GM12801 (cell line): Measurements from ENCODE around the gene STK11.

Source experiments
- CTCF ChIP-seq: IDR thresholded peaks from one replicate; pipeline ENCODE4 v1.5.1; 2011; ENCODE audit warnings: control low read depth; ENCODE audit not compliant: insufficient read length; ENCODE audit errors: extremely low read depth

The STK11 gene

GRCh38 chr19:1223018-1223855, 17.7 kb downstream of the STK11 start:
- no peak for TF ChIP-seq CTCF

GRCh38 chr19:1224047-1224825, 18.7 kb downstream of the STK11 start:
- no peak for TF ChIP-seq CTCF

GRCh38 chr19:1224847-1225246, 19.3 kb downstream of the STK11 start:
- no peak for TF ChIP-seq CTCF

- TF ChIP-seq CTCF = no peak
These were observed 20.1 kb downstream of the STK11 start for GRCh38 chr19:1225440-1226226.

GRCh38 chr19:1226227-1226518, 20.6 kb downstream of the STK11 start:
- TF ChIP-seq CTCF = no peak

GRCh38 chr19:1226522-1227303, 21.1 kb downstream of the STK11 start:
- TF ChIP-seq CTCF = no peak
